Dermis blood vessel endothelial cell (primary cell): Measurements from ENCODE around the gene SEMA5A. TPM values are rescaled to one million over a fixed set of nuclear protein-coding genes. Genes with fewer than 3 reads are reported as not detected.

Source experiments
- DNase-seq: peaks from one replicate; pipeline ENCODE4 v3.0.0; 2010
- total RNA-seq: library from RNA; depleted of rRNA; stranded (reverse); fragments of >200 nt; gene quantifications from 2 replicates; pipeline ENCODE4 v1.2.3, GENCODE V29; 2014

The SEMA5A gene
- 0.14 and 0.17 TPM in 2 replicates for total RNA-seq

- no peak for DNase-seq
Measured at GRCh38 chr5:9545992-9546851, at the start of gene SEMA5A. Gene SEMA5A, minus strand, starts transcription at chr5:9546075. Its CDS starts 166,129 bp downstream, at chr5:9379946.

- DNase-seq: no peak
Measured at GRCh38 chr5:9594913-9595312, 49.0 kb upstream of the SEMA5A start.

- no peak for DNase-seq
Measured at GRCh38 chr5:9589049-9589835, 43.4 kb upstream of the SEMA5A start.

- DNase-seq: no peak
Measured at GRCh38 chr5:9588254-9588653, 42.4 kb upstream of the SEMA5A start.

- DNase-seq: no peak
Measured at GRCh38 chr5:9587135-9587534, 41.3 kb upstream of the SEMA5A start.

GRCh38 chr5:9582406-9582805 lies 36.5 kb upstream of the SEMA5A start:
- DNase-seq: no peak

- no peak for DNase-seq
Measured at GRCh38 chr5:9573796-9574195, 27.9 kb upstream of the SEMA5A start.

GRCh38 chr5:9572246-9572645 lies 26.4 kb upstream of the SEMA5A start:
- DNase-seq: no peak

GRCh38 chr5:9570876-9571275 lies 25.0 kb upstream of the SEMA5A start:
- DNase-seq: no peak

GRCh38 chr5:9567039-9567438 lies 21.2 kb upstream of the SEMA5A start:
- DNase-seq: no peak

- DNase-seq: no peak
Measured at GRCh38 chr5:9564752-9565151, 18.9 kb upstream of the SEMA5A start.

- DNase-seq: no peak
Measured at GRCh38 chr5:9562141-9562540, 16.3 kb upstream of the SEMA5A start.

GRCh38 chr5:9559965-9560364 lies 14.1 kb upstream of the SEMA5A start:
- DNase-seq: no peak

GRCh38 chr5:9558319-9558965 lies 12.6 kb upstream of the SEMA5A start:
- no peak for DNase-seq

GRCh38 chr5:9557696-9558095 lies 11.8 kb upstream of the SEMA5A start:
- DNase-seq: no peak

- DNase-seq: no peak
Measured at GRCh38 chr5:9555961-9556360, 10.1 kb upstream of the SEMA5A start.

- no peak for DNase-seq
Measured at GRCh38 chr5:9554122-9554521, 8.2 kb upstream of the SEMA5A start.

- no peak for DNase-seq
Measured at GRCh38 chr5:9553561-9553960, 7.7 kb upstream of the SEMA5A start.

- DNase-seq: no peak
Measured at GRCh38 chr5:9551567-9552537, 6.0 kb upstream of the SEMA5A start.

- DNase-seq: no peak
Measured at GRCh38 chr5:9549941-9550340, 4.1 kb upstream of the SEMA5A start.

GRCh38 chr5:9547122-9547947 lies 1.5 kb upstream of the SEMA5A start:
- DNase-seq: no peak
